Peyer's patch (tissue), 4 donors: Measurements from ENCODE around the gene CARD14. TPM values are rescaled to one million over a fixed set of nuclear protein-coding genes. Genes with fewer than 3 reads are reported as not detected.

Source experiments
- DNase-seq, 3 donors: peaks; one replicate each; pipeline ENCODE4 v3.0.0-alpha.2; 2017 to 2019
- H3K27ac ChIP-seq, 4 donors: fragments of 200-600 bp; sonication (generic); one replicate each; pipeline ENCODE4 v1.5.1; 2016 to 2019
- H3K27me3 ChIP-seq, 2 donors: fragments of 200-600 bp; sonication (generic); one replicate each; pipeline ENCODE4 v1.5.1; 2019
- H3K36me3 ChIP-seq, 3 donors: fragments of 200-600 bp; sonication (generic); one replicate each; pipeline ENCODE4 v1.5.1; 2016 to 2019
- H3K4me1 ChIP-seq, 4 donors: fragments of 200-600 bp; sonication (generic); one replicate each; pipeline ENCODE4 v1.5.1; 2016 to 2019
- H3K4me3 ChIP-seq, 4 donors: fragments of 200-600 bp; sonication (generic); 1 replicate in 3 of 4; 2 replicates in 1 of 4; pipeline ENCODE4 v1.5.1; 2016 to 2019; ENCODE audit warnings: mild to moderate bottlenecking in 1 of 4
- H3K9me3 ChIP-seq, 4 donors: fragments of 200-600 bp; sonication (generic); one replicate each; pipeline ENCODE4 v1.5.1; 2016 to 2019; ENCODE audit warnings: mild to moderate bottlenecking in 1 of 4
- POLR2A ChIP-seq, 2 donors: fragments of 450-650 bp; IDR thresholded peaks; one replicate each; pipeline ENCODE4 v1.5.1; 2017; ENCODE audit warnings: antibody characterized with exemption in 2 of 2, mild to moderate bottlenecking in 2 of 2, moderate library complexity in 2 of 2
- total RNA-seq, 4 donors: library from RNA; depleted of rRNA; stranded (reverse); fragments of >200 nt; gene quantifications; one replicate each; pipeline ENCODE4 v1.1.0, GENCODE V29; 2016
- TF ChIP-seq, protein P1 (sequence below), 6 experiments: fragments of 450-650 bp in 4 of 6; fragments of 200-600 bp in 2 of 6; sonication (generic) in 1 of 6; IDR thresholded peaks; one replicate each; pipeline ENCODE4 v1.5.1; 2017 to 2019; ENCODE audit warnings: antibody characterized with exemption in 6 of 6, mild to moderate bottlenecking in 3 of 6, moderate library complexity in 1 of 6

CARD14 gene
- total RNA-seq, 4 donors from 2014 or later = 0.94 to 5.4 (median 2.6) TPM

DNA sequence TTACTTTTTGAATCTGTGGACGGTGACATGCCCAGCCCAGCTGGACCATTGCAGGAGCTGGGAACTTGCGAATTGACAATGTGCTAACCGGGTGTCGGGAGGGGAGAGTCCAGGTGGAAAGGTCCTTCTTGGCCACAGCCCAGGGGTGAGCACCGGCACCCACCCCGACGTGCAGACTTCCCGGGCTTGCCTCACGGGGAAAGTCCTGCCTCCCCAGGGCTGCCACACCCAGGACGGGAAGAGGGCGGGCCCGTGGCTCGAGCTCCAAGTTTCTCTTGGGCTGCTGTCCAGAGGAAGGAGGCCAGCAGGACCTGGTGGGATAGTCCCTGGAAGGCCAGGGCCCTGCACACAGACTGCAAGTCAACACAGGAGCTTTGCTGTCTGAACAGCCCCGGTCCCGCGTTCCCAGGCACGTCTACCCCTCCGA lies 17.7 kb downstream of the CARD14 start:
- Histone ChIP-seq H3K27ac (peak overlapping the region in 2 of 4 donors; percentile 10 to 49), H3K4me1 (no peaks in the 10 kb centered on the region), H3K36me3 (no peaks in the 10 kb centered on the region), H3K9me3 (no peaks in the 10 kb centered on the region), H3K4me3 (peak overlapping the region in 2 of 4 donors; percentile 15 to 18), H3K27me3 (no peaks in the 10 kb centered on the region)
- DNase-seq = peak in 2 of 3 donors; percentile 69 to 73
- no peak for TF ChIP-seq POLR2A (IDR thresholded peaks at IDR 0.05)
- TF ChIP-seq, protein P1, sequence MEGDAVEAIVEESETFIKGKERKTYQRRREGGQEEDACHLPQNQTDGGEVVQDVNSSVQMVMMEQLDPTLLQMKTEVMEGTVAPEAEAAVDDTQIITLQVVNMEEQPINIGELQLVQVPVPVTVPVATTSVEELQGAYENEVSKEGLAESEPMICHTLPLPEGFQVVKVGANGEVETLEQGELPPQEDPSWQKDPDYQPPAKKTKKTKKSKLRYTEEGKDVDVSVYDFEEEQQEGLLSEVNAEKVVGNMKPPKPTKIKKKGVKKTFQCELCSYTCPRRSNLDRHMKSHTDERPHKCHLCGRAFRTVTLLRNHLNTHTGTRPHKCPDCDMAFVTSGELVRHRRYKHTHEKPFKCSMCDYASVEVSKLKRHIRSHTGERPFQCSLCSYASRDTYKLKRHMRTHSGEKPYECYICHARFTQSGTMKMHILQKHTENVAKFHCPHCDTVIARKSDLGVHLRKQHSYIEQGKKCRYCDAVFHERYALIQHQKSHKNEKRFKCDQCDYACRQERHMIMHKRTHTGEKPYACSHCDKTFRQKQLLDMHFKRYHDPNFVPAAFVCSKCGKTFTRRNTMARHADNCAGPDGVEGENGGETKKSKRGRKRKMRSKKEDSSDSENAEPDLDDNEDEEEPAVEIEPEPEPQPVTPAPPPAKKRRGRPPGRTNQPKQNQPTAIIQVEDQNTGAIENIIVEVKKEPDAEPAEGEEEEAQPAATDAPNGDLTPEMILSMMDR (IDR thresholded peaks at IDR 0.05) = no peak

DNA sequence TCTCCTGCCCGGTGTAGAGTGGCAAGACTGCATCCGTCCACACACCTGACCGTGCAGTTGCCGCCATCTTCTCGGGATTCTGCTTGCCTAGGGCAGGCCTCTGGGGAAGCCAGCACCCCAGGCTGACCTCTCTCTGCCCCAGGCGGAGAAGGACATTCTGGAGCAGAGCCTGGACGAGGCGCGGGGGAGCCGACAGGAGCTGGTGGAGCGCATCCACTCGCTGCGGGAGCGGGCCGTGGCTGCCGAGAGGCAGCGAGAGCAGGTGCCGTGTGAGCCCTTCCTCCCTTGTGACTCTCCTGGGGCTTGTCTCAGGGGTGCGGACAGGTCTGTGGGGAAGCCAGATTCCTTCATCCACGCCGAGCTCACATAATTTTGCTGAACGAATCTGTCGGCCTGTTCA lies 19.8 kb downstream of the CARD14 start:
- H3K27me3 ChIP-seq = no peaks in the 10 kb centered on the region
- no peak overlapping the region for H3K4me3 ChIP-seq
- DNase-seq = no peak
- no peaks in the 10 kb centered on the region for H3K36me3 ChIP-seq
- no peaks in the 10 kb centered on the region for H3K4me1 ChIP-seq
- TF ChIP-seq POLR2A (IDR thresholded peaks at IDR 0.05) = no peak
- TF ChIP-seq, protein P1 (IDR thresholded peaks at IDR 0.05) = no peak
- no peak overlapping the region for H3K27ac ChIP-seq
- no peaks in the 10 kb centered on the region for H3K9me3 ChIP-seq

DNA sequence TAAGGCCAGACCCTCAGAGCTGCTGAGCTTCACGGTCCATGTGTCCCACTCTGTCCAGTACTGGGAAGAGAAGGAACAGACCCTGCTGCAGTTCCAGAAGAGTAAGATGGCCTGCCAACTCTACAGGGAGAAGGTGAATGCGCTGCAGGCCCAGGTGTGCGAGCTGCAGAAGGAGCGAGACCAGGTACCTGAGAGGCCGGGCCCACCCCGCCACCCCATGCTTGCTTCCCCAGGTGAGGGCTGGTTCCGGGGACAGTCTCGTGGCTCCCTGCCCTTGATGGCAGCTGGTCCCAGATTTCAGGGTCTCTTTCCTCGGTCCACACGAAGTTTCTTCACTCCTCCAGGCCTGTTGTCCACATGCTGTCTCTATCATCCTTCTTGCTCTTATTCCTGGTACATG lies 20.9 kb downstream of the CARD14 start:
- Histone ChIP-seq H3K9me3 (no peaks in the 10 kb centered on the region), H3K4me1 (no peaks in the 10 kb centered on the region), H3K27me3 (no peaks in the 10 kb centered on the region), H3K27ac (no peak overlapping the region), H3K4me3 (no peak overlapping the region), H3K36me3 (no peaks in the 10 kb centered on the region)
- DNase-seq = no peak
- TF ChIP-seq, protein P1 (IDR thresholded peaks at IDR 0.05) = no peak

DNA sequence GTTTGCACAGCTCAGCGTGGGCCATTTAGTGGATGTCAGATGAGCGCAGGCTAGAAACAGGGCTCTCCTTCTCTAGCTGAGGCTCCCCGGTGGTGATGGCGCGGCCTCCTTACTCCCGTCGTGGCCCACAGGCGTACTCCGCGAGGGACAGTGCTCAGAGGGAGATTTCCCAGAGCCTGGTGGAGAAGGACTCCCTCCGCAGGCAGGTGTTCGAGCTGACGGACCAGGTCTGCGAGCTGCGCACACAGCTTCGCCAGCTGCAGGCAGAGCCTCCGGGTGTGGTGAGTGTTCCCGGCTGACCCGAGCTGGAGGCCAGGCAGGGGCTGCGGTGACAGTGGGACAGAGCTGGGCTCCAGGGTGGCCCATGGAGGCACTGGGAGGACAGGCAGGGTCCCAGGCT lies 21.4 kb downstream of the CARD14 start:
- Histone ChIP-seq H3K4me3 (no peak overlapping the region), H3K9me3 (no peaks in the 10 kb centered on the region), H3K27ac (no peak overlapping the region), H3K36me3 (no peaks in the 10 kb centered on the region), H3K27me3 (no peaks in the 10 kb centered on the region), H3K4me1 (no peaks in the 10 kb centered on the region)
- TF ChIP-seq, protein P1 (IDR thresholded peaks at IDR 0.05) = no peak
- TF ChIP-seq POLR2A (IDR thresholded peaks at IDR 0.05) = no peak
- DNase-seq = no peak

DNA sequence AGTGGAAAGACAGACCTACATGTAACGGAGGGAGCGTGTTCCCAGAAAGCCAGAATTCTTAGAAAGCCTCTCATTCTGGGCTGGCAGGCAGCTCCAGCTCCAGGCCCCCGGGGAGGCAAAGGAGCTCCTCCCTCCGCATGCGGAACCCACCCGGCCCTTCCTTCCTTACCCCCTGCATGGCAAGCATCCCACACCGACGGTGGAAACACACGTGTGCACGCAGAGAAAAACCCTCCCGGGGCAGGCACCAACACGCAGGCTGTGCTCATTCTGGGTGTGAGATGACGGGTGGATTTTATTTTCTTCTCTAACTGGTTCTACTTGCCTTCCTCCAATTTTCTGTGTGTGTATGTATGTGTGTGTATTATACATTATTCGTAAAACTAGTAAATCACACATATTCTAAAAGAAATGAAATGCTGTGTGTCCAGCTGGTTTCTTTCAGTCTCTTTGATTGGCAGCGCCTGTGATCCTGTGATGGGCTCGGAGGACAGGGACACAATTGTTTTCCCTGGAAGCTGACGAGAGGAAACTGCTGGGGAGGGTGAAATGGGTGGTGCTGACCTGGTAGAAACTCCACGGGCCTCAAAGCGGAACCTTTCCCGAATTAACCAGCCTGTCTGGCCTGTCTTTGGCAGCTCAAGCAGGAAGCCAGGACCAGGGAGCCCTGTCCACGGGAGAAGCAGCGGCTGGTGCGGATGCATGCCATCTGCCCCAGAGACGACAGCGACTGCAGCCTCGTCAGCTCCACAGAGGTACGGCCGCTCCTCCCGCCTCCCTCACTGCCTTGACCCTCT lies 22.2 kb downstream of the CARD14 start:
- H3K9me3 ChIP-seq = no peaks in the 10 kb centered on the region
- no peaks in the 10 kb centered on the region for H3K4me1 ChIP-seq
- no peak for TF ChIP-seq POLR2A (IDR thresholded peaks at IDR 0.05)
- TF ChIP-seq, protein P1 (IDR thresholded peaks at IDR 0.05) = no peak
- no peak overlapping the region for H3K4me3 ChIP-seq
- no peak for DNase-seq
- no peaks in the 10 kb centered on the region for H3K36me3 ChIP-seq
- H3K27me3 ChIP-seq = no peaks in the 10 kb centered on the region
- H3K27ac ChIP-seq = no peak overlapping the region
